Stimulated activated CD4-positive, alpha-beta T cell treated with anti-CD3 and anti-CD28 coated beads, Interleukin-1b, Interleukin-23, amount 100 ng/mL, for 48 hours (primary cell): ENCODE measurements around the gene KCNK4.
A peak's percentile ranks its signal among the peaks of the same experiment; 100 is the strongest.
"Not testable (repeated sequence)": the region's sequence is repeated elsewhere in the genome, so short reads cannot be mapped to it uniquely, and the experiment has no call there.

ENCODE experiments used
- DNase-seq: peaks from one replicate; pipeline ENCODE4 v3.0.0-alpha.2; 2020

Gene KCNK4

GRCh38 chr11:64291262-64291751, at the start of gene KCNK4:
Gene KCNK4, plus strand, starts transcription at chr11:64291302. Its CDS starts 1,717 bp downstream, at chr11:64293019.
- no peak for DNase-seq

- no peak for DNase-seq
Observed at GRCh38 chr11:64241491-64242374, 49.4 kb upstream of the KCNK4 start.

- DNase-seq: no peak
Observed at GRCh38 chr11:64243236-64243854, 47.8 kb upstream of the KCNK4 start.

GRCh38 chr11:64244107-64244506, 47.0 kb upstream of the KCNK4 start:
- DNase-seq: no peak

GRCh38 chr11:64244966-64245365, 46.1 kb upstream of the KCNK4 start:
- DNase-seq: no peak

- DNase-seq: no peak
Observed at GRCh38 chr11:64245401-64245796, 45.7 kb upstream of the KCNK4 start.

GRCh38 chr11:64245797-64246620, 45.1 kb upstream of the KCNK4 start:
- DNase-seq: peak; percentile 83

- not testable (repeated sequence) for DNase-seq
Observed at GRCh38 chr11:64246621-64246870, 44.6 kb upstream of the KCNK4 start.

- DNase-seq: peak; percentile 80
Observed at GRCh38 chr11:64246871-64247728, 44.0 kb upstream of the KCNK4 start, which contains the start of gene PPP1R14B. Gene PPP1R14B, minus strand, starts transcription at chr11:64246943. Its CDS starts 270 bp downstream, at chr11:64246673.

GRCh38 chr11:64247729-64248531, 43.2 kb upstream of the KCNK4 start:
- DNase-seq: no peak

- no peak for DNase-seq
Observed at GRCh38 chr11:64248578-64248977, 42.5 kb upstream of the KCNK4 start.

- DNase-seq: no peak
Observed at GRCh38 chr11:64249038-64249437, 42.1 kb upstream of the KCNK4 start.

GRCh38 chr11:64249563-64250414, 41.3 kb upstream of the KCNK4 start:
- no peak for DNase-seq

- DNase-seq: no peak
Observed at GRCh38 chr11:64250415-64251015, 40.6 kb upstream of the KCNK4 start.

- DNase-seq: peak; percentile 52
Observed at GRCh38 chr11:64251016-64251752, 39.9 kb upstream of the KCNK4 start, which contains the start of gene PLCB3. Gene PLCB3, plus strand, starts transcription at chr11:64251530. Its CDS starts 120 bp downstream, at chr11:64251650.

- DNase-seq: no peak
Observed at GRCh38 chr11:64251753-64252002, 39.4 kb upstream of the KCNK4 start.

- DNase-seq: no peak
Observed at GRCh38 chr11:64252003-64252872, 38.9 kb upstream of the KCNK4 start.

GRCh38 chr11:64253043-64253442, 38.1 kb upstream of the KCNK4 start:
- no peak for DNase-seq
